SH-SY5Y (cell line): ENCODE data around the gene SLC38A10.

Experiments used
- GATA2 ChIP-seq: IDR thresholded peaks from 2 replicates; pipeline ENCODE4 v1.6.1; 2011; ENCODE audit warnings: mild to moderate bottlenecking, low read depth, low read length
- GATA3 ChIP-seq: IDR thresholded peaks from 2 replicates; pipeline ENCODE4 v1.6.1; 2011; ENCODE audit warnings: low read depth, mild to moderate bottlenecking, low read length, moderate library complexity

GRCh38 chr17:81317961-81318605 is 23.0 kb upstream of the SLC38A10 start:
- no peak for TF ChIP-seq GATA2
- TF ChIP-seq GATA3, result no peak
